NCI-H345 treated with DMSO at 0.1 percent for 48 hours (cell line): ENCODE measurements around the gene FBXW9.
"Not testable (repeated sequence)": the region's sequence is repeated elsewhere in the genome, so short reads cannot be mapped to it uniquely, and the experiment has no call there.

Experiments used
- DNase-seq: peaks from one replicate; lab custom pipeline; 2025; ENCODE audit not compliant: unreplicated experiment; lab: John Stamatoyannopoulos, UW

Gene FBXW9

DNA sequence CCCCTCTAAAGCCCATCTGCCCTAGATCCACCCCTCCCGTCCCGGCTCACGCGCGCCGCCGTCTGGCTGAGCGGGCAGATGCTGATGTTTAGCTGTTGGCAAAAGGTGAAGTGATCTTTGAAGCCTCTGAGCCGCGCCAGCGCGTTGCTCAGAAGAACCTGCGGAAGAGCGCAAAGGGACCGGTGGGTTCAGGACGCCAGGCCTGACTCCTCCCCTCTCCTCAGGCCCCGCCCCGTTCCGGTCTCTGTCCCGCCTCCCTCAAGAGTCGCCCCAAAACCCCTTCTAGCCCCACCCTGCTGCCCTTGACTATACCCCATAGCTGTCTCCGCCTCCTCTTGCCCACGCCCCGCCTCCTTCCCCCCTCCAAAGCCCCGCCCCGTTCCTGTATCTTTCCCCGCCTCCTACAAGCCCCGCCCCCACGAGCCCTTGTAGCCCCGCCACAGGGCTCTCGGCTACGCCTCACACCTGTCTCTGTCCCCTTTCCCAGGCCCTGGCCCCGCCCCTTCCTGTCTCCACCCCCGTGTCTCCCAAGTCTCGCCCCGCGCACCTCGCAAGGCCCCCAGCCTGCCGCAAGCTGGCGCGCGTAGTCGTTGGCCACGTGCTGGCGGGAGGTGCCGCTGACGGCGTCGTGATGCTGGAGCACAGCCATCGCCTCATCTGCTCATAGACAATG is 39.4 kb downstream of the FBXW9 start:
- DNase-seq = no peak

GRCh38 chr19:12655546-12655945 is 40.9 kb downstream of the FBXW9 start:
- DNase-seq = no peak

DNA sequence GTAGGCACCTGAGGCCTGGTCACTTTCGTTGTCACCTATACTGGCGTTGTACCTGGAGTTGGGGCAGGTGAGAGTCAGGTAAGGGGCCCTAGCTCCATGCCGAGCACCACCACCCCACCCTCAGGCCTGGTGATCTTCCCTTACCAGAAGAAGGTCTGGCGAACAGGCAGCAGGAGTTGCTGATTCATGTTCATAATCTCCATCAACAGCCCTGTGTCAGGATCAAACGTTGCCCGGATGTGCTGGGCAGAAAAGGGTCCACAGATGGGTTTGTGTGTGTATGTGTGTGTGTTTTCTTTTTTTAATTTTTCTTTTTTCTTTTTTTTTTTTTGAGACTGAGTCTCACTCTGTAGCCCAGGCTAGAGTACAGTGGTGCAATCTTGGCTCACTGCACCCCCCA is 44.2 kb downstream of the FBXW9 start:
- DNase-seq = no peak

- DNase-seq = no peak
Observed at GRCh38 chr19:12649941-12650340, 46.5 kb downstream of the FBXW9 start.

GRCh38 chr19:12648088-12648487 is 48.3 kb downstream of the FBXW9 start:
- no peak for DNase-seq

GRCh38 chr19:12647490-12648071 is 48.9 kb downstream of the FBXW9 start:
- no peak for DNase-seq

- no peak for DNase-seq
Observed at GRCh38 chr19:12647047-12647446, 49.4 kb downstream of the FBXW9 start.

DNA sequence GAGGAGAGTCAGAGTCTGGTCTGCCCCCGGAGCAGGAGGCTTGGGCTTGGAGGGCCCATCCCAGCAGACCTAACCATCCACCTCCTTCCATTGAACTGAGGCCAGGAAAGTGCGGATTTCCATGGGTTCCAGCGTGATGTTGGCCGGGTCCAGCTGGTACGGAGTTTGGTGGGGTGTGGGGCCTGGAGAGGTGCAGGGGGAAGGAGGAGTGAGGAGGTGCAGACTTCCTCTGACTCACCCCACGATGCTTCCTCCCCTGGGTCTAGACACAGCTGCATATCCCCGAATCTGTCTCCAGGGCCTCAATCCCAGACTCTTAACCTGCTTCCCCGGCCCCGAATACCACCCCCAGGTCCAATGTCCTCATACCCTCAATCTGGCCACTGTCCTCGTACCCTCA is 49.9 kb downstream of the FBXW9 start:
- no peak for DNase-seq

- not testable (repeated sequence) for DNase-seq
Observed at GRCh38 chr19:12643716-12644115, 52.7 kb downstream of the FBXW9 start.

- no peak for DNase-seq
Observed at GRCh38 chr19:12642506-12642905, 53.9 kb downstream of the FBXW9 start.

DNA sequence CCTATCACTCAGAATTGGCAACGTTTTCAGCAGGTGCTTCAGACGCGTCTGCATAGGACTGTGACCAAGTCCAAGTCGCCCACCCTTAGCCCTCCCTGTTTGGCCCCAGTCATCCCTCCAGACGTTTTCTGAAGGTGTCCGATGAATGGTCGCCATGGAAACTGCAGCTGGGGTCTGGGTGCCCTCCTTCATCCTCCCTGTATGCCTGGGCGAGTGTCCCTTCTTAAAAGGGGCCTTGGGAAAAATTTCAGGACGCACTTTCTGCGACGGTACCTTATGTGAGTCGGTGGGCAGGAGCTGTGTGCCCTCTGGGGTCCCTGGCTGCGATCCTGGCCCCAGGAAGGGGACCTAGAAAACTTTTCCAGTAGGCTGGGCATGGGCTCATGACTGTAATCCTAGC is 55.0 kb downstream of the FBXW9 start:
- DNase-seq = no peak

- no peak for DNase-seq
Observed at GRCh38 chr19:12639901-12640613, 56.4 kb downstream of the FBXW9 start.
